Neural cell (in vitro differentiated cells): ENCODE measurements around the gene CCNY. TPM values are rescaled to one million over a fixed set of nuclear protein-coding genes. Genes with fewer than 3 reads are reported as not detected.

Source experiments
- H2AFZ ChIP-seq: fragments of 200-600, 300-800 bp; sonication (generic), shearing (Covaris generic); 2 replicates; pipeline ENCODE4 v1.6.0; 2014; ENCODE audit warnings: low read depth, mild to moderate bottlenecking, antibody characterized with exemption, low read length, moderate library complexity
- H3F3A ChIP-seq: fragments of 200-600 bp; shearing (Covaris generic); 2 replicates; pipeline ENCODE4 v1.6.1; 2016; ENCODE audit warnings: mild to moderate bottlenecking, moderate library complexity, mixed read lengths, antibody characterized with exemption, low read length; ENCODE audit not compliant: insufficient read depth, poor library complexity, severe bottlenecking
- H3K27ac ChIP-seq: fragments of 200-600, 300-800 bp; sonication (generic), shearing (Covaris generic); 2 replicates; pipeline ENCODE4 v1.5.1; 2014; ENCODE audit warnings: mild to moderate bottlenecking, low read length, moderate library complexity
- H3K27me3 ChIP-seq: fragments of 300-800, 200-600 bp; sonication (generic), shearing (Covaris generic); 2 replicates; pipeline ENCODE4 v1.6.0; 2014; ENCODE audit warnings: mild to moderate bottlenecking, low read depth, low read length, moderate library complexity; ENCODE audit not compliant: insufficient read depth
- H3K36me3 ChIP-seq: fragments of 300-800, 200-600 bp; sonication (generic), shearing (Covaris generic); 2 replicates; pipeline ENCODE4 v1.5.1; 2014; ENCODE audit warnings: mild to moderate bottlenecking, antibody characterized with exemption, low read length, moderate library complexity; ENCODE audit not compliant: insufficient read depth
- H3K4me2 ChIP-seq: fragments of 300-800, 200-600 bp; sonication (generic), shearing (Covaris generic); 2 replicates; pipeline ENCODE4 v1.6.0; 2014; ENCODE audit warnings: mild to moderate bottlenecking, low read length
- H3K4me3 ChIP-seq: fragments of 300-800, 200-600 bp; sonication (generic), shearing (Covaris generic); 2 replicates; pipeline ENCODE4 v1.5.1; 2014; ENCODE audit warnings: mild to moderate bottlenecking, low read length, moderate library complexity
- H3K79me2 ChIP-seq: fragments of 200-600 bp; shearing (Covaris generic); replicated peaks from 2 replicates; pipeline ENCODE4 v1.6.0; 2014; ENCODE audit warnings: mild to moderate bottlenecking, low read length, moderate library complexity; ENCODE audit not compliant: insufficient read depth
- H3K9ac ChIP-seq: fragments of 300-800, 200-600 bp; sonication (generic), shearing (Covaris generic); 2 replicates; pipeline ENCODE4 v1.6.1; 2016; ENCODE audit warnings: mild to moderate bottlenecking, low read length, mixed read lengths
- H3K9me2 ChIP-seq: fragments of 200-600 bp; shearing (Covaris generic); 2 replicates; pipeline ENCODE4 v1.6.1; 2016; ENCODE audit warnings: mild to moderate bottlenecking, low read length, mixed read lengths; ENCODE audit not compliant: insufficient read depth
- H3K9me3 ChIP-seq: fragments of 200-600, 300-800 bp; sonication (generic), shearing (Covaris generic); 2 replicates; pipeline ENCODE4 v1.6.1; 2016; ENCODE audit warnings: mild to moderate bottlenecking, mixed run types, low read length, moderate library complexity, mixed read lengths
- H4K20me1 ChIP-seq: fragments of 200-600 bp; shearing (Covaris generic); 2 replicates; pipeline ENCODE4 v1.6.1; 2016; ENCODE audit warnings: mild to moderate bottlenecking, mixed run types; ENCODE audit not compliant: insufficient read depth
- CTCF ChIP-seq: fragments of 450-650 bp; IDR thresholded peaks from 2 replicates; pipeline ENCODE4 v1.5.1; 2014; ENCODE audit warnings: antibody characterized with exemption, mild to moderate bottlenecking, moderate library complexity; ENCODE audit not compliant: poor library complexity, severe bottlenecking
- EP300 ChIP-seq: fragments of 450-650 bp; conservative IDR thresholded peaks from 2 replicates; pipeline ENCODE4 v1.6.1; 2014; ENCODE audit warnings: antibody characterized with exemption, mild to moderate bottlenecking, moderate library complexity; ENCODE audit not compliant: poor library complexity, severe bottlenecking
- EZH2 ChIP-seq: fragments of 200-600, 300-800 bp; shearing (Covaris generic), sonication (generic); IDR thresholded peaks from 2 replicates; pipeline ENCODE4 v1.6.1; 2014; ENCODE audit warnings: antibody characterized with exemption, low read length, borderline replicate concordance, mild to moderate bottlenecking; ENCODE audit not compliant: insufficient read depth, poor library complexity, severe bottlenecking
- MXI1 ChIP-seq: fragments of 450-650 bp; conservative IDR thresholded peaks from 2 replicates; pipeline ENCODE4 v1.6.1; 2014; ENCODE audit warnings: antibody characterized with exemption, mild to moderate bottlenecking; ENCODE audit not compliant: poor library complexity, severe bottlenecking
- POLR2AphosphoS5 ChIP-seq: IDR thresholded peaks from 2 replicates; pipeline ENCODE4 v1.6.1; 2012
- RAD21 ChIP-seq: fragments of 450-650 bp; conservative IDR thresholded peaks from 2 replicates; pipeline ENCODE4 v1.6.1; 2014; ENCODE audit warnings: antibody characterized with exemption, mild to moderate bottlenecking, moderate library complexity
- REST ChIP-seq: IDR thresholded peaks from 2 replicates; pipeline ENCODE4 v1.6.1; 2012; ENCODE audit warnings: borderline replicate concordance
- SMC3 ChIP-seq: fragments of 450-650 bp; conservative IDR thresholded peaks from 2 replicates; pipeline ENCODE4 v1.6.1; 2014; ENCODE audit warnings: antibody characterized with exemption, mild to moderate bottlenecking, moderate library complexity; ENCODE audit not compliant: poor library complexity
- TAF1 ChIP-seq: IDR thresholded peaks from 2 replicates; pipeline ENCODE4 v1.6.1; 2012; ENCODE audit warnings: low read depth
- polyA plus RNA-seq: library from polyadenylated mRNA; depleted of rRNA; stranded (reverse); fragments of >200 nt; gene quantifications from 2 replicates; pipeline ENCODE4 v1.2.3, GENCODE V29; 2014

Gene CCNY
- polyA plus RNA-seq, 1 donor from 2014 or later = 36.4 TPM

- no peak for TF ChIP-seq EZH2
- TF ChIP-seq TAF1 = no peak
Observed at GRCh38 chr10:35448687-35449662, 112.7 kb downstream of the CCNY start (continued).

GRCh38 chr10:35449944-35450343 is 113.6 kb downstream of the CCNY start:
- Histone ChIP-seq H3K9ac (no peak overlapping the region), H2AFZ (no peak overlapping the region), H3F3A (no peaks in the 10 kb centered on the region), H3K4me2 (no peak overlapping the region), H3K4me3 (no peak overlapping the region), H3K9me3 (no peaks in the 10 kb centered on the region), H4K20me1 (no peaks in the 10 kb centered on the region), H3K36me3 (no peaks in the 10 kb centered on the region), H3K27ac (no peak overlapping the region), H3K27me3 (no peaks in the 10 kb centered on the region), H3K79me2 (peaks cover 28% of the 10 kb centered on the region), H3K9me2 (no peaks in the 10 kb centered on the region)
- TF ChIP-seq TAF1 = no peak
- TF ChIP-seq REST = no peak
- no peak for TF ChIP-seq CTCF
- no peak for TF ChIP-seq MXI1
- TF ChIP-seq RAD21 = no peak
- TF ChIP-seq POLR2AphosphoS5 = no peak
- TF ChIP-seq SMC3 = no peak
- TF ChIP-seq EZH2 = no peak
- TF ChIP-seq EP300 = no peak
